ENCODE measurements around the gene SRBD1.

The SRBD1 gene

GRCh38 chr2:45380131-45380836, 230.8 kb downstream of the SRBD1 start:
- H3K4me3 ChIP-seq (ENCODE audit: low read depth, low read length), result no peak overlapping the region
- peak; percentile 43 for DNase-seq (ENCODE audit: low read depth, low spot score)
- in situ Hi-C loops (cut with HindIII; ENCODE audit: low sequenced_read_pairs), result no loop called here
- TF ChIP-seq CTCF (IDR thresholded peaks at IDR 0.05; ENCODE audit: low read depth, low read length), result no peak

GRCh38 chr2:45379399-45380087, 231.5 kb downstream of the SRBD1 start:
- no peak for DNase-seq (ENCODE audit: low read depth, low spot score)
- TF ChIP-seq CTCF (IDR thresholded peaks at IDR 0.05; ENCODE audit: low read depth, low read length), result no peak
- H3K4me3 ChIP-seq (ENCODE audit: low read depth, low read length), result no peak overlapping the region
- in situ Hi-C loops (cut with HindIII; ENCODE audit: low sequenced_read_pairs), result no loop called here

- DNase-seq (ENCODE audit: low read depth, low spot score), result no peak
- in situ Hi-C loops (cut with HindIII; ENCODE audit: low sequenced_read_pairs), result no loop called here
- TF ChIP-seq CTCF (IDR thresholded peaks at IDR 0.05; ENCODE audit: low read depth, low read length), result no peak
- H3K4me3 ChIP-seq (ENCODE audit: low read depth, low read length), result no peak overlapping the region
These were observed 237.5 kb downstream of the SRBD1 start for GRCh38 chr2:45373534-45373933.

- DNase-seq (ENCODE audit: low read depth, low spot score), result peak; percentile 59
- H3K4me3 ChIP-seq (ENCODE audit: low read depth, low read length), result no peak overlapping the region
- no peak for TF ChIP-seq CTCF (IDR thresholded peaks at IDR 0.05; ENCODE audit: low read depth, low read length)
- in situ Hi-C loops (cut with HindIII; ENCODE audit: low sequenced_read_pairs), result no loop called here
These were observed 240.7 kb downstream of the SRBD1 start for GRCh38 chr2:45370369-45370768.

- in situ Hi-C loops (cut with HindIII; ENCODE audit: low sequenced_read_pairs), result no loop called here
- no peak for DNase-seq (ENCODE audit: low read depth, low spot score)
These were observed 242.3 kb downstream of the SRBD1 start for GRCh38 chr2:45368792-45369191.

GRCh38 chr2:45361666-45362065, 249.4 kb downstream of the SRBD1 start:
- in situ Hi-C loops (cut with HindIII; ENCODE audit: low sequenced_read_pairs), result no loop called here
- no peak for DNase-seq (ENCODE audit: low read depth, low spot score)
- no peak overlapping the region for H3K4me3 ChIP-seq (ENCODE audit: low read depth, low read length)
- TF ChIP-seq CTCF (IDR thresholded peaks at IDR 0.05; ENCODE audit: low read depth, low read length), result no peak

More at GRCh38 chr2:45368792-45369191, 242.3 kb downstream of the SRBD1 start:
- H3K4me3 ChIP-seq (ENCODE audit: low read depth, low read length), result no peak overlapping the region
- no peak for TF ChIP-seq CTCF (IDR thresholded peaks at IDR 0.05; ENCODE audit: low read depth, low read length)
